HG03571 (cell line): Measurements from ENCODE around the gene FBXO45.
"Not testable (repeated sequence)": the region's sequence is repeated elsewhere in the genome, so short reads cannot be mapped to it uniquely, and the experiment has no call there.

Source experiments
- ATAC-seq: cut with Tn5 transposase; IDR thresholded peaks from one replicate; pipeline ENCODE4 v1.9.1; 2021; ENCODE audit not compliant: unreplicated experiment

The FBXO45 gene

GRCh38 chr3:196555295-196555694 lies 13.2 kb upstream of the FBXO45 start:
- ATAC-seq = no peak

GRCh38 chr3:196557236-196557635 lies 11.2 kb upstream of the FBXO45 start:
- no peak for ATAC-seq

GRCh38 chr3:196558476-196558875 lies 10.0 kb upstream of the FBXO45 start:
- no peak for ATAC-seq

GRCh38 chr3:196559826-196560225 lies 8.6 kb upstream of the FBXO45 start:
- ATAC-seq = no peak

- no peak for ATAC-seq
Measured at GRCh38 chr3:196563721-196564225, 4.7 kb upstream of the FBXO45 start.

GRCh38 chr3:196569003-196569516 lies 600 bp downstream of the FBXO45 start:
- ATAC-seq = peak; percentile 42

- ATAC-seq = not testable (repeated sequence)
Measured at GRCh38 chr3:196570332-196570731, 1.9 kb downstream of the FBXO45 start.

GRCh38 chr3:196572389-196572788 lies 3.9 kb downstream of the FBXO45 start:
- ATAC-seq = no peak

GRCh38 chr3:196585044-196585757 lies 16.7 kb downstream of the FBXO45 start:
- ATAC-seq = no peak

GRCh38 chr3:196590279-196590678 lies 21.8 kb downstream of the FBXO45 start:
- no peak for ATAC-seq

- no peak for ATAC-seq
Measured at GRCh38 chr3:196596355-196596754, 27.9 kb downstream of the FBXO45 start.

- ATAC-seq = not testable (repeated sequence)
Measured at GRCh38 chr3:196597971-196598733, 29.7 kb downstream of the FBXO45 start.

- no peak for ATAC-seq
Measured at GRCh38 chr3:196599734-196600128, 31.3 kb downstream of the FBXO45 start.

- no peak for ATAC-seq
Measured at GRCh38 chr3:196600359-196600758, 31.9 kb downstream of the FBXO45 start.

- ATAC-seq = no peak
Measured at GRCh38 chr3:196602673-196603072, 34.2 kb downstream of the FBXO45 start.

GRCh38 chr3:196603683-196604082 lies 35.2 kb downstream of the FBXO45 start:
- ATAC-seq = no peak

- no peak for ATAC-seq
Measured at GRCh38 chr3:196604548-196604947, 36.1 kb downstream of the FBXO45 start.

- ATAC-seq = no peak
Measured at GRCh38 chr3:196608693-196609092, 40.2 kb downstream of the FBXO45 start.

- no peak for ATAC-seq
Measured at GRCh38 chr3:196609343-196609775, 40.9 kb downstream of the FBXO45 start.

- no peak for ATAC-seq
Measured at GRCh38 chr3:196609805-196610515, 41.5 kb downstream of the FBXO45 start.

- ATAC-seq = no peak
Measured at GRCh38 chr3:196611761-196612483, 43.5 kb downstream of the FBXO45 start.
